NCI-H2081 treated with DMSO at 0.1 percent for 48 hours (cell line): Measurements from ENCODE around the gene RGS5.

Experiments
- DNase-seq: peaks from one replicate; lab custom pipeline; 2025; lab: John Stamatoyannopoulos, UW

The RGS5 gene

DNA sequence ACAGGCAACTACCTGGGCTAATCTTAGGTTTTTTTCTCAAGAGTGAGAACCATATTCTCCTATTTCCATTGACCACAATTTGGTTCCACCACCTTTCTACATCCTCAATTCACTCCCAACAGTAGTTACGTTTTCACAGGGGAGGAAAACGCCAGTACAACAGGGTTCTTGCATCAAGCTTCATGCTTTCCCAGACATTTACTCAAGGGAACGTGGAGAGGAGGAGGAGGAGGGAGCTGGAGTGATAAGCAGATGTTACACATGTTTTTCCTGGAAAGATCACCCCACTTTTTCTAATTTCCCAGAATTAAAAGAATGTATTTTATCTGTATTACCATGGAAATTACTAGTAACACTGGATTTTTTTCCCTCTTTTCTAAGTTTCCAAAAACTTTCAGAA lies 58.3 kb downstream of the RGS5 start:
- no peak for DNase-seq

DNA sequence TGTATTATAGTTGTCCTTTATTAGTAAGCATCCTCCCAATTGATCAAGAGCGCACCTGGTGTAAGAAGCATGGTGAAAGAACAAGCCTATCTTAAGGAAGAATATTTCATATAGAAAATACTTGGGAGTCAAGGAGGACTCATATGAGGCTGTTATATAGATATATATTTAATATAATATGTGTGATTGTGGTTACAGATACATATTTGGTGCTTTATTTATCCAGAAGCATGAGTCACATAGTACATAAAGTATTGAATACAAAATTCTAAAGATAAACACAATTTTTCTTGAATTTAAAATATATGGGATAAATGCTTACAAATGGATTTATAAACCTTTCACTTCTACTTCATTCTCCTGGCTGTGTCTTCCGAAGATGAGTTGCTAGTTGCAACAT lies 60.6 kb downstream of the RGS5 start:
- DNase-seq: no peak

DNA sequence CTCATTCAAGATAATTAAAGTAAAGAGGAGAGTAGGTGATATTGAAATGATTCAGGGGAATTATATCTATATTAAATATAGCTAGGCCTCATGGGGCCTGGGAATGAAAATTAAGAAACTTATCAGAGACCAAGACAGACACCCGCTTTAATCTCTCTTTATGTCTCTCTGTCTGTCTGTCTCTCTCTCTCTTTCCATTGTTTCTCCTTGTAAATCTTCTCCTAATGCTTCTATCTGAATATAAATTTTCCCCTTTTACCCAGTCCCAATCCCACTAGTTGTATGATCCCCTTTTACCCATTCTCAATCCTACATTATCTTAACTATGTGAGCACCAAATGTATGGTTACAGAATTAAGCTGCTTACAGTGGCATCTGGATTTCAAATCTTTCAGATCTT lies 61.2 kb downstream of the RGS5 start:
- DNase-seq: no peak

DNA sequence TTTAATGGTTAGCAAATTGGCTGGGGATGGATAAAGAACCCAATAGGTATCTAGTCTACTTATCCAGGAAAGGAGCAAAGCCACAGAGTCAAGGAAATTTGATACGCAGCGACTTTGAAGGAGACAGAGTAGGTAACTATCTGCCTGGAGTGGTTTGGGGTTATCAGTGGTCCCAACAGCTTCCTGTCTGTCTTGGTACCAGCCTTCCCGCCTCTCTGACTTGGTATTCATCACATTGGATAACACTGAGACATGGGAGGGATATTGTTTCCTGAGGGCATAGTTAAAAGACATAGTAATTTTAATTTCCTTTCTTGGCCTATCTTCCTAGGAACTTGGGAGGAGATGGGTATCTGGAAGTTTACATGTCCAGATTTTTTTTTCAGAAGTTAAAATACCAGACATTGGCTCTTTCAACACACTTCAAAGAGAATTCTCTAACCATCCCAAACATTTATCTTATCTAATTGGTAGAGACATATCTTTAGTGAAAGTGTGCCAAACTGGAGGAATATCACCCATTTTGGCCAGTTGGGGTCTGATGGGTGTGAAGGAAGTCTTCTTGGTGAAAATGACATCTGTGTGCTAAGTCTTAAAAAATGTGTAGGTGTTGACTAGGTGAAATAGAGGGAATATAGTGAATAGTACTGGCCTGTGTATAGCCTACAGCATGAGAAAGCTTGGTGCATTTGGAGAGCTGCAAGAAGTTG lies 65.0 kb downstream of the RGS5 start:
- DNase-seq: no peak

DNA sequence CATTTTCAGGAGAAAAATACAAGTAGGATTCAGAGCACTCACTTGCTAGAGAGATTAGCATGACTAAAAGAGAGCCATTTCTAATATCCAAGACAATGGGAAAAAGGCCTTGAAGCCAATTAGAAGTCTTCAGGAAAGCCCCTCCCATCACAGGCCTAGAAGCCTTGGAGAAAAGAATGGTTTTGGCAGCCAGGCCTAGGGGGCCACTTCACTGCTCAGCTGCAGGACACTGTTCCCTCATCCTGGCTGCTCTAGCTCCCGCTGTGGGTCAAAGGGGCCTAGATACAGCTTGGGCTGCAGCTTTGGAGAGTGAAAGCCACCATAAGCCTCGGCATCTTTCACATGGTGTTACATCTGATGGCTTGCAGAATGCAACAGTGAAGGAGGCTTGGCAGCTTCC lies 70.7 kb downstream of the RGS5 start:
- no peak for DNase-seq

DNA sequence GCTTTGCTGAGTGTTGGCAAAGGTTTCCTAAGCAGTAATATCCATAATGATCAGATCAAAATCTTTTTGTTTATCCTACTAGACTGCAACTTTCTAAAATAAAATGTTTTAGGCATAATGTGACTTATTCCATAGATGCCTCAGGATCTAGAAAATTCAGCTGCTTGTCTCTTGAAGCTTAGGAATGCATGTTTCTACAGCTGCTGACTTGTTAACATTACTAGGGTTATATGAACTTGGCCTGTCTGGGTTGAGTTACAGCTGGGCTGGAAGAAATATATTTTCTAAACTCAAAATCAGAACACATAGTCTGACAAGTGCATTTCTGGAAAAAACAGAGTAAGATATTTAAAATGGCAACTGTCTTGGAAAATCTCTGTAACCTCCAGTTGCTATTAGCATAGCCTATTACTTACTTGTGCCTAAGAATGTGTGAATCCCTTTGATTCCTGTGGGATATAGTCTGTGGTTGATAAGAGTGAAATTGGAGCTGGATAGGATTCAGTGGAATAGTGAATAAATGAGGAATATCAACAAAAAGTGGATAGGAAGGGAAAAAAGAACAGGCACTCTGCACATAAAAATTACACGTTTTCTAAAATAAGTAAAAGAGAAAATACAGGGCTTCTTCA lies 72.4 kb downstream of the RGS5 start:
- DNase-seq: no peak

DNA sequence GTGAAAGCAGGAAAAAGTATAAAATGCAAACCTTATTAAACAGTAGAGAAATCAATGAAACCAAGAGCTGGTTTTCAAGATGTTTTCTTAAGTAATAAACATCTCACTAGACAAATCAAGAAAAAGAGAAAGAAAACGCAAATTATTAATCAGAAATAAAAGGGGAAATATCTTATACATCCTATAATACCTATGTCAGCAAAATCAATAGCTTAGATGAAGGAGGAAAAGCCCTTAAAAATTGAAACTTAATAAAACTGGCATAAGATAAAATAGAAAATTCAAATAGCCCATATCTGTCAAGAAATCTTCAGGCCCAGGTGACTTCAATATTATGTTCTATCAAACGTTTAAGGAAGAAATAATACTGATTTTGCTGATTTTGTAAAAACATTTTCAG lies 74.4 kb downstream of the RGS5 start:
- DNase-seq: no peak

DNA sequence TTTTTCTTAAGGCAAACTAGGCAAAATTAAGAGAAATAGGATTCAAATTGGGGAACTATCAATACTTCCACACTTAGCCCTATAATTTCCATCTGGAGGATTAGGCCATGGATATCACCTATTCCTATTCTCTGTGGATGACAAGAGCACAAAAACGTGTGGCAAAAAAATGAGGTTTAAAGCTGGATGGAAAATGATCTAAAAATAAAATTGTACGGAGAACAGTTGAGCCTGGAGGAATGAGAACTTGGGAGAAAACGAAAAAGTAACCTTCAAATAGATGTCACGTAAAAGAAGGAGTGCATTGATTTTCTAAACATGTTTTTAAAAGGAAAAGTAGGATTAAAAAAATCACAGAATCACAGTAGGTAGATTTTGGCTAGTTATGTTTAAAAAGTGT lies 77.9 kb downstream of the RGS5 start:
- no peak for DNase-seq

DNA sequence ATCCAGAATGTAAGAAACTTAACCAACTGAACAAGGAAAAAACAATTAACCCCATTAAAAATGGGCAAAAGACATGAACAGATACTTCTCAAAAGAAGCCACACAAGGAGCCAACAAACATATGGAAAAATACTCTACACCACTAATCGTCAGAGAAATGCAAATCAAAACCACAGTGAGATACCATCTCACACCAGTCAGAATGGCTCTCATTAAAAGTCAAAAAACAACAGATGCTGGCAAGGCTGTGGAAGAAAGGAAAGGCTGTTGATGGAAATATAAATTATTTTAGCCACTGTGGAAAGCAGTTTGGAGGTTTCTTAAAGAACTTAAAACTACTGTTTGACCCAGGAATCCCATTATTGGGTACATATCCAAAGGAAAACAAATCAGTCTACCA lies 82.3 kb downstream of the RGS5 start:
- no peak for DNase-seq

DNA sequence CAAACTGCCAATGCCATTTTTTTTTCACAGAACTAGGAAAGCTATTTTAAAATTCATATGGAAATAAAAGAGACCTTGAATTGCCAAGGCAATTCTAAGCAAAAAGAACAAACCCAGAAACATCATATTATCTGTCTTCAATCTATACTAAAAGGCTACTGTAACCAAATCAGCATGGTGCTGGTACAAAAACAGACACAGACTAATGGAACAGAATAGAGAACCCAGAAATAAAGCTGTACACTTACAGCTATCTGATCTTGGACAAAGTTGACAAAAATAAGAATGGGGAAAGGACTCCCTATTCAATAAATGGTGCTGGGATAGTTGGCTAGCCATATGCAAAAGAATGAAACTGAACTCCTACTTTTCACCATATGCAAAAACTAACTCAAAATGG lies 83.0 kb downstream of the RGS5 start:
- no peak for DNase-seq

DNA sequence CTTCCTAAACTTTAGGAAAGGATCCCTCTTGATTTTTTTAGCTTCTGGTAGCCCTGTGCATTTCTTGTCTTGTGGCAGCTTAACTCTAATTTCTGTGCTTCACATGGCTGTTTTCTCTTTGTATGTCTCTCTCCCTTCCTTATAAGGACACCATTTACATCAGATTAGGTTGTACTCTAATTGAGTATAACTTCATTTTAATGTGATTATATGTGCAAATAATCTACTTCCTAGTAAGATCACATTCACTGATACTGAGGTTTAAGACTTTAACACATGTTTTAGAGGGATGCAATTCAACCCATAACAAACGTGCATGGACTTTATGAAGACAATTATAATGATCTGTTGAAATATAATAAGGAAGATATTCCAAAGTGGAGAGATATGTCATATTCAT lies 86.8 kb downstream of the RGS5 start:
- DNase-seq: no peak

DNA sequence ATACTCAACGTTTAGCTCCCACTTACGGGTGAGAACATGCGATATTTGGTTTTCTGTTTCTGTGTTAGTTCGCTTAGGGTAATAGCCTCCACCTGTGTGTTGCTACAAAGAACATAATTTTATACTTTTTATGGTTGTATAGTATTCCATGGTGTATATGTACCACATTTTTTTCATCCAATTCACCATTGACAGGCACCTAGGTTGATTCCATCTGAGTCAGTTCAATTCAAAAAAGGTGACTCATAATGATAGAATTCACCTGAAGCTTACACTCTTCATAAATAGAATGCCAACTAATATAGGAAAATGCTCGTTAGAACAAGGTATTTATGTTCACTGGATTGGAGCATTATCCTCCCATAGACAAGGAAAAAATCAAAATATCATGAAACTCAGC lies 95.1 kb downstream of the RGS5 start:
- DNase-seq: no peak

DNA sequence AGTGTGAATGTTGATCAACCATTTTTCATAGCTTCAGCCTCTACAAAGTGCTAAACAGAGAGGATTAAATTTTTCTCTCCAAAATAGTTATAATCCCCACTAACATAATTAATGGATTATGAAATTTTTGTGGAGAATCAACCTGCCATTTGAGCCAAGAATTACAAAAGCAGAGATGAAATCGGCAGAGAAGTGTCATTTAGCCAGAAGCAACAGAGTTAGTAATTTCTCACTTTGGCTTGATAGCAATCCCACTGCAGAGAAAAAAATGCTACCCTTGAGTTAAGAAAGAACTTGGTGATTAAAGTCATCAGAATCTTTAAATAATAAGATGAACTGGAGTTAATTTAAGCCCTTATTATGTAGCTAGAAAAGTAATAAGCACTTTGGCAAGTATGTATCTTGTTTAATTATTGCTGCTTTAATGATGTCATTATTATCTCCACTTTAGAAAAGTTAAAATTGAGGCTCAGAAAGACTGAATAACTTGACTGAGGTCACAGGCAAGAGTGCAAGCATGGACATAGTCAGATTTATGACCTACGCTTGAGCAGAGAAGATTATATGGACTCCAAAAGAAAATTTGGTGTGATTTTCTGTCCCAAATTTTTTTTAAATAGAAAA lies 96.2 kb downstream of the RGS5 start:
- DNase-seq: no peak

DNA sequence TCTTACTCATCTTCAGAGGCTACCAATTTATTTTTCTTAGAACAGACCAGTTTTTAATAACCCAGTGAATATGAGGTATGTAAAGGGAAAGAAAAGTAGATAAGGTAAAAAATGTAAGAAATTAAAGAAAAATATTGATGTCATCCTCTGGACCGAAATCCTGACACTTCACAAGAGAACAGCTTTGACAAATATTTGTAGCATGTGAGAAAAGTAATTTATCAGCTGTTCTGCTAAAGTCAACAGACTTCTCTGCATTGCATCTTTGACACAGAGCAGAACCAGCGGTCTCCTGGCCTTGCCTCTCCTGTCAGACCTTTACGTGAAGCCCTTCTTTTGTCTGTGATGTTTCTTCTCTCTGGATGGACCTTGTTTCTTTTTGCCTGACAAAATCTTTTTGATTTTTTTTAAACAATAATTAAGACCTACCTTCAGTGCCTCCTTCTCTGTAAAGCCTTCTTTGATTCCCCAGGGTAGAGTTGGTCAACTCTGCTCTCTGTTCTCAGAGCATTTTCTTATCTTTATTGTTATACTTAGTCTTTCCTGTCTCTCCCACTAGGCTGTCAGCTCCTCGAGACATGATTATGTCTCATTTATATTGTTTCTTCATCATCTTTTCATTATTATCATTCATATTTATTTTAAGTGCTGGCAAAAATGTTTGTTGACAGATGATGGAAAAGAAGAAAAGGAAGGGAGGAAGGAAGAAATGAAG lies 98.2 kb downstream of the RGS5 start:
- DNase-seq: no peak

DNA sequence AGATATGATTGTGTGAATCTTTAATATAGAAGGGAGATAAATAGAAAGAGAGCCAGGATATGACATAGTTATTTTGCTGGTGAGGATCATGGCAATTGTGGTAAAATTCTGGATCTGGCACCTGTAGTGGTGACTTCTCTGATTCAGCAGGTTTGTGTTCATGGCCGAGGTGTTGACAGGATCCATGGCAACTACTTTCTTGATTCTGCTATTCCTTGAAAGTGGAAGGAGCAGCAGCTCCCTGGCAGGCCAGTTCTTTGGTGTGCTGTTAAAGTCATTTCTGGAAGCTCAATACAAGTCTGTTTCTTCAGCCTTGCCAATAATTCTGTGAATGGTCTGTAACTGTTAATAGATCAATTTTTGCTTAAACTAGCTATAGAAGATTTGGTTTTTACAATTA lies 100.1 kb downstream of the RGS5 start:
- no peak for DNase-seq

DNA sequence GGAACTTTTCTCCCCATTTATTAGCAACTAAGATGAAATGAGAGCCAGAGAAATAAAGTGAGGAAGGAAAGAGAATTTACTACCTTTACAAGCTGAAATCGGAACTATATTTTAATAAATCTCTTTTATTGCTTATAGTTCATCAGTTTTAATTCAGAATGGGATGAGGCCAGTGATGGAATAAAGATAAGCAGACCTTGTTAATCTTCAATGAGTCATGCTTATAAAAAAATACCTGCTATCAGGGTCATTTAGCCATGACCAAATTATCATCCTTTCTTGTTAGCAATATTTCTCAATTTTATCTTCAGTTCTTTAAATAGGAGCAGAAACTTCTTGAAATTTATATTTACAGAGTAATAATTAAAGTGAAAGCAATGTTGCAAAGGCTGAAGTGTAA lies 107.5 kb downstream of the RGS5 start:
- DNase-seq: no peak

DNA sequence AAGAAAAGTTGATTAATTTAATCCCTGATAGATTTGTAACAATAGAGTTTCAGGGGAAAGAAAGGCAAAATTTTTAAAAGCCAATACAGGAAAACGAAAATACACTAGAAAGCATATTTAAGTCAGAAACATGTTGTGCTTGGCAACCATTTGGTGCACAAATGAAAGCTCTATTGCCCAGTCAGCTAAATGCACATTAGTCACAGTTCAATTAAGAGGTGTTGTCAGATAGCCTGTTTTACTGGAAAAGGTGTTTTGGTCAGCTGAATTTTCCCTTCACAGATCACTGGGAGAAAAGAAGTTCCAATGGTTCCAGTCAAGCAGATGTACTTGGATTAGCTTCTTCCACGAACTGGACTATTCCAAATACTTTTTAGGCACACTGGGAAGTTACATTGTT lies 108.1 kb downstream of the RGS5 start:
- DNase-seq: no peak

DNA sequence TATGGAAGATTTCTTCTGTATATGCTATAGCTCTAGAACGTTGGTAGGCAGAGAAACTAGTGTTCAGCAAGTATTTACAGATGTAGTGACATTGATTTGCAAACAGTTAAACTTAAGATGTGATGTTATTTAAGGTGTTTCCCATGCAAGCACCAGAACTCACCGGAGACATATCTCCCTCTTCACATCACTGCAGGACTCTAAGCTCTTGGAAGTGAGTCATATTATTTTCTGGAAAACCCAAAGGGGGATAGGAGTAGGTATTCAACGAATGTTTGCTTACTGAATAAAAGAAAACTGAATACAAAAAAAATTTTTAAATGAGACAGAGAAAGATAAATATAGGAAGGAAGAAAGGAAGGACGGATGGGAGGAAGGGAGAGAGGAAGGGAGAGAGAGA lies 108.5 kb downstream of the RGS5 start:
- no peak for DNase-seq

DNA sequence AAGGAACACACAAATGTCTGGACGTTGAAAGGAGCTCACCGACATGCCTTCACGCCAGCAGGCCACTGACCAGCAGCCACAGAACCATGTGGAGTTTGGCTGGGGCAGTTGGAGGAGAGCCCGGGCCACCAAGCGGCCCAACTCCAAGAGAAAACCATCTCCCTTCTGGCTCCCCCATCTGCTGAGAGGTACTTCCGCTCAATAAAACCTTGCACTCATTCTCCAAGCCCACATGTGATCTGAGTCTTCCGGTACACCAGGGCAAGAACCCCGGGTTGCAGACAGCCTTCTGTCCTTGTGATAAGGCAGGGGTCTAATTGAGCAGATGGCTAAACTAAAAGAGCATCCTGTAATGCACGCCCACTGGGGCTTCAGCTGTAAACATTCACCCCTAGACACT lies 109.1 kb downstream of the RGS5 start:
- DNase-seq: no peak

DNA sequence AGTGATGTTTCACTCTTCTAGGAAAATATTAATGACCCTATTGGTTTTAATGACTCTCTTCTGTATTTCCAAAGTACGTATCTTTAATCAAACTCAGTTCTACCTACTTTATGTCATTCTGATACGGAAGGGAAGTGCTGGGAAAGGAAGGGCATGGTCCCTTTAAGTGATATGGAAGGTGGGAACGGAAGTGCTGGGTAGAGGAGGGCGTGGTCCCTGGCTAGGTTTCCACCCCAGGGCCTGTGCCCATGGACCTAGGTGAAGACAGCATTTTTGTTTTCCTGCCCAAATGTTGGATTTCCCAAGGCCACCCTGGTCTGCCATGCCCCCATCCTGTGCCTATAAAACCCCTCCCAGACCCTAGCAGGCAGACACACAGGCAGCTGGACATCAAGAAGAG lies 109.5 kb downstream of the RGS5 start:
- DNase-seq: no peak
